ENCODE measurements around the gene ANKRD22. TPM values are rescaled to one million over a fixed set of nuclear protein-coding genes. Genes with fewer than 3 reads are reported as not detected.

ANKRD22 gene
- polyA plus RNA-seq, 1 of the 3 experiments (the other 2 are of a cell fraction): 0.15 TPM

DNA sequence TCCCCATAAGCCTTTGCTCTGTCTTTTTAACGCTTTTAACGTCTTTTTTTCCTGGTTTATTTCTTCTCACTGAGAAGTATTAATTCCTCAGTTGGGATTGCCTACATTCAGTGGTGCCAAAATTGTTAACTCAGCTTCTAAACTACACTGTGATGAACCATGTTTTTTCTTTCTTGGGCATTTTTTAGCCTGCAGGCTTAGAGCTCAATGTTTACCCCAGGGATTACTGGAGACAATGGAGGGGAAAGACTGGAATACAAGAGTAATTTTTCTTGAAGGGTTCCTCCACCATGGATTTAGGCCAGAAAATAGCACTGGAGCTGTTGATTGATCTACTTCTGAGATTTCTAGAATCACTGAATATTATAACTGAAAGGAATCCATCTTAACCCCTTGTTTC lies 48.2 kb upstream of the ANKRD22 start (continued):
- TF ChIP-seq, protein P1, sequence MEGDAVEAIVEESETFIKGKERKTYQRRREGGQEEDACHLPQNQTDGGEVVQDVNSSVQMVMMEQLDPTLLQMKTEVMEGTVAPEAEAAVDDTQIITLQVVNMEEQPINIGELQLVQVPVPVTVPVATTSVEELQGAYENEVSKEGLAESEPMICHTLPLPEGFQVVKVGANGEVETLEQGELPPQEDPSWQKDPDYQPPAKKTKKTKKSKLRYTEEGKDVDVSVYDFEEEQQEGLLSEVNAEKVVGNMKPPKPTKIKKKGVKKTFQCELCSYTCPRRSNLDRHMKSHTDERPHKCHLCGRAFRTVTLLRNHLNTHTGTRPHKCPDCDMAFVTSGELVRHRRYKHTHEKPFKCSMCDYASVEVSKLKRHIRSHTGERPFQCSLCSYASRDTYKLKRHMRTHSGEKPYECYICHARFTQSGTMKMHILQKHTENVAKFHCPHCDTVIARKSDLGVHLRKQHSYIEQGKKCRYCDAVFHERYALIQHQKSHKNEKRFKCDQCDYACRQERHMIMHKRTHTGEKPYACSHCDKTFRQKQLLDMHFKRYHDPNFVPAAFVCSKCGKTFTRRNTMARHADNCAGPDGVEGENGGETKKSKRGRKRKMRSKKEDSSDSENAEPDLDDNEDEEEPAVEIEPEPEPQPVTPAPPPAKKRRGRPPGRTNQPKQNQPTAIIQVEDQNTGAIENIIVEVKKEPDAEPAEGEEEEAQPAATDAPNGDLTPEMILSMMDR (IDR thresholded peaks at IDR 0.05): no peak
- TF ChIP-seq GABPA (IDR thresholded peaks at IDR 0.05; ENCODE audit: low read depth) (no peak), EP300 (IDR thresholded peaks at IDR 0.05; ENCODE audit: borderline replicate concordance in 1 of 2, low read depth in 1 of 2, low read length in 1 of 2) (no peak)

DNA sequence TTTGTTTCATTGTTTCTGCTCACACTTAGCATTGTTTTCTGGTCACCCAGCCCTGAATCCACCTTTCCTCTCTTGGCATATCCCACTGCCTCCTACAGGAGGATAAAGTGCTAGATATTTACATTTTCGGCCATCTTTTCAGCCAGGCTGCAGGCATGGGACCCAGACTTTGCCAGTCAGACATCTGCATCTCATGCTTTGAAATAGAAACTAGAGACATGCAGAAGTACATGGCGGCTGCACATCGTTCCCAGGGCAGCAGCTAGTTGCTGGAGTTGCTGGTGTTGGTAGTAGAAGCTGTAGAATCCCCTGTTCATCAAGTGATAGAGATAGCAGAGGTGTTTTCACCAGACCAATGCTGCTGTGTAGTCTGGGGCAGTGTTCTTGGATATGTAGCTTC lies 47.1 kb upstream of the ANKRD22 start:
- peaks cover 32% of the 10 kb centered on the region for H3F3A ChIP-seq (replicated peaks; ENCODE audit: insufficient read depth)
- no peaks in the 10 kb centered on the region for H3K9me3 ChIP-seq
- H3K27ac ChIP-seq (ENCODE audit: low read depth in 2 of 2, low read length in 1 of 2): peak overlapping the region in 1 of 2 experiments; percentile 39; a peak in 1 of 4 replicates
- H2AFZ ChIP-seq (ENCODE audit: low read depth): no peak overlapping the region
- ChIA-PET POLR2A (no interaction called here), CTCF (no interaction called here)
- H3K4me1 ChIP-seq (ENCODE audit: control insufficient read depth in 1 of 2, insufficient read depth in 2 of 2, low read depth in 1 of 2, low read length in 1 of 2): peaks cover 21 to 58% of the 10 kb centered on the region in 2 experiments
- no peak for DNase-seq
- no peak overlapping the region for H3K9ac ChIP-seq
- H3K9me2 ChIP-seq: no peaks in the 10 kb centered on the region
- H3K4me2 ChIP-seq: no peak overlapping the region
- no peaks in the 10 kb centered on the region for H4K20me1 ChIP-seq (ENCODE audit: insufficient read depth)
- TF ChIP-seq GATA2 (CRISPR knock-in tag; IDR thresholded peaks at IDR 0.05): no peak
- TF ChIP-seq YY1 (IDR thresholded peaks at IDR 0.05; ENCODE audit: low read depth): 0 out of 2 replicates have a peak, but pooled peaks have one; percentile 22
- no peak overlapping the region for H3K4me3 ChIP-seq (ENCODE audit: low read depth in 2 of 2, low read length in 1 of 2)
- H3K27me3 ChIP-seq (ENCODE audit: insufficient read depth): no peaks in the 10 kb centered on the region
- peaks cover 15 to 22% of the 10 kb centered on the region in 2 experiments for H3K36me3 ChIP-seq (replicated peaks in 1 of 2; ENCODE audit: control insufficient read depth in 1 of 2, insufficient read depth in 2 of 2, low read length in 1 of 2)
- H3K79me2 ChIP-seq (ENCODE audit: insufficient read depth): peaks cover 60% of the 10 kb centered on the region
- 95% methylated on average over 3 of the region's 3 CpGs for WGBS (ENCODE audit: low lambda C conversion rate)

DNA sequence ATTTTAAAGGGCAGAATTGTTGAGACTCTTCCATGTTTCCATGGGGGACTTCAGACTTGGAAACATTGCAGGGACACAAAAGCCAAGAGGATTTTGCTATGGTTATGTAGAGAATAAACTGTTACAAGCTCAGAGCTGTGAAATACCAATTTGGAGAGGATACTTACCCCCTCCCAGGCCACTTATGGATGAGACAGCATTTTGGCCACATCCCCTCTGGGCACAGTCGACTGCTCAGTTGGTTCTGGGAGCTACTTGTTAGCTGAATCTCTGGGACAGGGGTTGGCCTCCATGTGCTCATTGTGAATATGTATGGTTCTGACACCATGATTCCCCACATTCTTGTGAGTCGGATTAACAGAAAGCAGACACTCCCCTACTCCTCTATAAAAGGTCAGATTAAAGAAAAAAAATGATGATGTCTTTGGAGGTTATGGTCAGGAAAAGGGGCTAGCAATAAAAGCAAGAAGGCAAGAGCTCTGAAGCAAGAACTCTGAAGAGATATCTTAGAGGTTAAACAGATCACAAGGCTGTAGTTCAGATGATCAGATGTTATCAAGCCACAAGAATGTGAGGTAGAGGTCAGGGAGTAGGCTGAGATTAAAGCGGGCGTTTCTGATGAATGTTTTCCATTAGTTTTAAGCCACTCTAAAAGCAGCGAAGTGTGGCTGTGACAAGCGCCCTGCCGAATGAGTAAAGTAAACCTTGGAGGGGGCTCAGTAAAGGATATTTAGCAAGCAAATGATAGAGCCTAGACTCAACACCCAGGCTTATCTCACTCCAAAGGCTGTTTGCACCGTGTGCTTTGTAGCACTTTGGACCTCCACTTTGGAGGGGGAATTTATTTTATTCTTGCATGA lies 45.6 kb upstream of the ANKRD22 start:
- peak overlapping the region; percentile 11; the same call in 1 of the 2 replicates for H3K9ac ChIP-seq
- TF ChIP-seq NFIC (IDR thresholded peaks at IDR 0.05; ENCODE audit: borderline replicate concordance): no peak
- TF ChIP-seq POLR2AphosphoS5 (IDR thresholded peaks at IDR 0.05; ENCODE audit: low read depth, low read length): peak; percentile 48; the same call in 1 of the 2 replicates
- TF ChIP-seq, protein P1 (IDR thresholded peaks at IDR 0.05): no peak
- peak; percentile 78; the same call in 1 of the 2 replicates for TF ChIP-seq RXRA (IDR thresholded peaks at IDR 0.05; ENCODE audit: borderline replicate concordance, low read depth)
- peak in 1 of 2 experiments; percentile 7; a peak in 1 of 4 replicates for TF ChIP-seq EP300 (IDR thresholded peaks at IDR 0.05; ENCODE audit: borderline replicate concordance in 1 of 2, low read depth in 1 of 2, low read length in 1 of 2)
- no peak for TF ChIP-seq FOXJ3 (CRISPR knock-in tag; IDR thresholded peaks at IDR 0.05)
- TF ChIP-seq, protein P2, sequence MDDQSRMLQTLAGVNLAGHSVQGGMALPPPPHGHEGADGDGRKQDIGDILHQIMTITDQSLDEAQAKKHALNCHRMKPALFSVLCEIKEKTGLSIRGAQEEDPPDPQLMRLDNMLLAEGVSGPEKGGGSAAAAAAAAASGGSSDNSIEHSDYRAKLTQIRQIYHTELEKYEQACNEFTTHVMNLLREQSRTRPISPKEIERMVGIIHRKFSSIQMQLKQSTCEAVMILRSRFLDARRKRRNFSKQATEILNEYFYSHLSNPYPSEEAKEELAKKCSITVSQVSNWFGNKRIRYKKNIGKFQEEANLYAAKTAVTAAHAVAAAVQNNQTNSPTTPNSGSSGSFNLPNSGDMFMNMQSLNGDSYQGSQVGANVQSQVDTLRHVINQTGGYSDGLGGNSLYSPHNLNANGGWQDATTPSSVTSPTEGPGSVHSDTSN (IDR thresholded peaks at IDR 0.05): peak; percentile 60
- TF ChIP-seq, protein P3, sequence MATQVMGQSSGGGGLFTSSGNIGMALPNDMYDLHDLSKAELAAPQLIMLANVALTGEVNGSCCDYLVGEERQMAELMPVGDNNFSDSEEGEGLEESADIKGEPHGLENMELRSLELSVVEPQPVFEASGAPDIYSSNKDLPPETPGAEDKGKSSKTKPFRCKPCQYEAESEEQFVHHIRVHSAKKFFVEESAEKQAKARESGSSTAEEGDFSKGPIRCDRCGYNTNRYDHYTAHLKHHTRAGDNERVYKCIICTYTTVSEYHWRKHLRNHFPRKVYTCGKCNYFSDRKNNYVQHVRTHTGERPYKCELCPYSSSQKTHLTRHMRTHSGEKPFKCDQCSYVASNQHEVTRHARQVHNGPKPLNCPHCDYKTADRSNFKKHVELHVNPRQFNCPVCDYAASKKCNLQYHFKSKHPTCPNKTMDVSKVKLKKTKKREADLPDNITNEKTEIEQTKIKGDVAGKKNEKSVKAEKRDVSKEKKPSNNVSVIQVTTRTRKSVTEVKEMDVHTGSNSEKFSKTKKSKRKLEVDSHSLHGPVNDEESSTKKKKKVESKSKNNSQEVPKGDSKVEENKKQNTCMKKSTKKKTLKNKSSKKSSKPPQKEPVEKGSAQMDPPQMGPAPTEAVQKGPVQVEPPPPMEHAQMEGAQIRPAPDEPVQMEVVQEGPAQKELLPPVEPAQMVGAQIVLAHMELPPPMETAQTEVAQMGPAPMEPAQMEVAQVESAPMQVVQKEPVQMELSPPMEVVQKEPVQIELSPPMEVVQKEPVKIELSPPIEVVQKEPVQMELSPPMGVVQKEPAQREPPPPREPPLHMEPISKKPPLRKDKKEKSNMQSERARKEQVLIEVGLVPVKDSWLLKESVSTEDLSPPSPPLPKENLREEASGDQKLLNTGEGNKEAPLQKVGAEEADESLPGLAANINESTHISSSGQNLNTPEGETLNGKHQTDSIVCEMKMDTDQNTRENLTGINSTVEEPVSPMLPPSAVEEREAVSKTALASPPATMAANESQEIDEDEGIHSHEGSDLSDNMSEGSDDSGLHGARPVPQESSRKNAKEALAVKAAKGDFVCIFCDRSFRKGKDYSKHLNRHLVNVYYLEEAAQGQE (IDR thresholded peaks at IDR 0.05; ENCODE audit: low read depth, low read length): no peak
- TF ChIP-seq JUND (IDR thresholded peaks at IDR 0.05): 0 out of 2 replicates have a peak, but pooled peaks have one; percentile 21
- TF ChIP-seq TCF12 (IDR thresholded peaks at IDR 0.05): peak; percentile 87
- TF ChIP-seq TEAD4 (IDR thresholded peaks at IDR 0.05; ENCODE audit: borderline replicate concordance, insufficient read depth): peak; percentile 22; the same call in 1 of the 2 replicates
- TF ChIP-seq RAD21 (IDR thresholded peaks at IDR 0.05; ENCODE audit: low read length): no peak

More for the DNA sequence above, 45.6 kb upstream of the ANKRD22 start:
- peaks cover 40% of the 10 kb centered on the region for H3F3A ChIP-seq (replicated peaks; ENCODE audit: insufficient read depth)
- H3K27ac ChIP-seq (ENCODE audit: low read depth in 2 of 2, low read length in 1 of 2): peak overlapping the region; percentile 61 to 82
- peaks cover 4 to 10% of the 10 kb centered on the region in 2 experiments for H3K36me3 ChIP-seq (replicated peaks in 1 of 2; ENCODE audit: control insufficient read depth in 1 of 2, insufficient read depth in 2 of 2, low read length in 1 of 2)
- WGBS (ENCODE audit: low lambda C conversion rate): 26% methylated on average over 8 of the region's 8 CpGs
- no peaks in the 10 kb centered on the region for H4K20me1 ChIP-seq (ENCODE audit: insufficient read depth)
- ChIA-PET POLR2A (no interaction called here), CTCF (interaction anchor here (1.0 kb wide), 1 partner anchor 11 kb away, joined by 3 read pairs; no protein-coding TSS in a partner anchor)
- H3K4me1 ChIP-seq (ENCODE audit: control insufficient read depth in 1 of 2, insufficient read depth in 2 of 2, low read depth in 1 of 2, low read length in 1 of 2): peaks cover 21 to 72% of the 10 kb centered on the region in 2 experiments
- H3K4me2 ChIP-seq: peak overlapping the region; percentile 66
- H2AFZ ChIP-seq (ENCODE audit: low read depth): no peak overlapping the region
- H3K4me3 ChIP-seq (ENCODE audit: low read depth in 2 of 2, low read length in 1 of 2): peak overlapping the region in 1 of 2 experiments; percentile 21; a peak in 1 of 4 replicates
- peaks cover 67% of the 10 kb centered on the region for H3K79me2 ChIP-seq (ENCODE audit: insufficient read depth)
- no peaks in the 10 kb centered on the region for H3K27me3 ChIP-seq (ENCODE audit: insufficient read depth)
- no peaks in the 10 kb centered on the region for H3K9me3 ChIP-seq
- no peak for DNase-seq
- no peaks in the 10 kb centered on the region for H3K9me2 ChIP-seq

Data from SK-N-SH (cell line).